NCI-H748 treated with DMSO at 0.1 percent for 48 hours (cell line): ENCODE data around the gene PCDHAC1.

ENCODE experiments used
- DNase-seq: peaks from one replicate; lab custom pipeline; 2025; lab: John Stamatoyannopoulos, UW

PCDHAC1 gene

DNA sequence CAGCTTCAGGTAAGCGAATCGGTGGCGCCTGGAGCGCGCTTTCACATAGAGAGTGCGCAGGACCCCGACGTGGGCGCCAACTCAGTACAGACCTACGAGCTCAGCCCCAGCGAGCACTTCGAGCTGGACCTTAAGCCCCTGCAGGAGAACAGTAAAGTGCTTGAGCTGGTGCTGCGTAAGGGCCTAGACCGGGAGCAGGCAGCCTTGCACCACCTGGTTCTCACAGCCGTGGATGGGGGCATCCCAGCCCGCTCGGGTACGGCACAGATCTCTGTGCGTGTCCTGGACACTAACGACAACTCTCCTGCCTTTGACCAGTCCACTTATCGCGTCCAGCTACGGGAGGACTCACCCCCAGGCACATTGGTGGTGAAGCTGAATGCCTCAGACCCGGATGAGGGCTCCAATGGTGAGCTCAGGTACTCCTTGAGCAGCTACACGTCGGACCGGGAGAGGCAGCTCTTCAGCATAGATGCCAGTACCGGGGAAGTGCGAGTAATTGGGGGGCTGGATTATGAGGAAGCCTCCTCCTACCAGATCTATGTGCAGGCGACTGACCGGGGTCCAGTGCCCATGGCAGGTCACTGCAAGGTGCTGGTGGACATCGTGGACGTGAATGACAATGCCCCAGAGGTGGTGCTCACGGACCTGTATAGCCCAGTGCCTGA lies 41.3 kb downstream of the PCDHAC1 start:
- DNase-seq = no peak

DNA sequence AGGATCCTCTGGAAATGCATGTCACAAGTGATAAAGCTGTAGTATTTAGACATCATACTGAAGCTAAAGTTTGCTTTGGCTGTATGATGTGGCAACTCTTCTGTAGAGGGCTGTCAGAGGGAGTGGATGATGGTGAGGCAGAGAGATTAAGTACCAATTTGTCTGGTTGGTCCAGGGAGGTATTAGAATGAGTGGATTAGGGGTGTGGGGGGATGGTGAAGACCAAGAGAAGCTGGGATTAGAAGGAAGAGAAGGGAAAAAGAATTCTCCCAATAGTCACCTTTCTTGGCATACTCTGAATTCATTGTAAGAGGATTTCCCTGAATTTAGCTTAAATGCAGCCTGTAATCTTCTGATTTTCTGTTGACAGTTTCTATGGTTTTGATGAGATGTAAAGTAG lies 43.8 kb downstream of the PCDHAC1 start:
- no peak for DNase-seq

DNA sequence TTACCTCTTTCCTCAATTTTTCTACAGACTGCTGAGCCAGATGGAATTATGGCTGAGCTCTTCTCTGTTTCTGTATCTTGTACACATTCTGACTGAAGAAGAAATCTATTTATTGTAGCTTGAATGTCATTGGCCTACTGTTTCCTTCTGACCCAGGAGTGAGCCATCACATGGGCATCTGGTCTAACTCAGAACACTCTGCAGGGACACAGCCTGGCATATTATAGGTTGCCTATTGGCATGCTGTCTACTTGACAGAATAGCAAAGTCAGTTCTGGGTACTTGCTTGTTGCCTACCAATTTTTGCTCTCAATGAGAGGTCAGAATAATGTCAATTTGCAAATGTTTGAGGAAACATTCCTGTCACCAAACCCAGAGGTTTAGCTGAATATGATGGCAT lies 47.5 kb downstream of the PCDHAC1 start:
- DNase-seq = no peak

DNA sequence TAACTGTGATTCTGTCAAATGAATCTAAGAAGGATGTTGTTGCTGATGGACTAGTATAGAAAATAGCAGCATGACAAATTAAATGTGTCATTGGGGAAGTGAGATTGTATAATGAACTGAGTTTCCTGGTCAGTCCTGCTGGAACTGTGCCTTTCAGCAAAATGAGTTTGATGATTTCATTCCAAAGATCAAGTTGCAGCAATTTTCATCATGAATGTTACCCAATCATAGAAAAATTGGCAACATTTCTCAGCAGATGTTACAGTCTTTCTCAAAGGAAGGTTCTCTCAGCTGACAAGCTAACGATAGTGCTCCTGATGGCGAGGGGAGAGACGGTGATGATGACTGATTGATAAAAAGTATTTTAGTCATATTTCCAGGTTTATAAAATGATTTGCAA lies 50.9 kb downstream of the PCDHAC1 start:
- DNase-seq = no peak

DNA sequence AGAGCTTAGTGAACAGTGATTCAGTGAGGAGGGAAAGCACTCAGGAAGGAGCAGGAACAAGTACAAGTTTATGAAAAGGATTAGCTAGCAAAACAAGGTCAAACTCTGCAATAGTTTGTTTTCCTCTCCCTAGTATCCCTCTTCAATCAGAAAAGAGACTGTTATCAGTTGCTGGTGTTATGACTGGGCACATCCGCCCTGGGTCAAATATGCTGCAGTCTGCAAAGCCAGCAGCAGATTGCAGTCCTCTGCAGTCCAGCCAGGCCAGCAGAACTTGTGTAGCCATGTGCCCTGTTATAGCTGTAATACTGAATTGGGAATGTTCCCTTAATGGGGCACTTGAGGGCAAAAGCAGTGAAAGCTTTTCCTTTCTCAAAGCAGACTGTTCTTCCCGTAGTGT lies 52.2 kb downstream of the PCDHAC1 start:
- no peak for DNase-seq

DNA sequence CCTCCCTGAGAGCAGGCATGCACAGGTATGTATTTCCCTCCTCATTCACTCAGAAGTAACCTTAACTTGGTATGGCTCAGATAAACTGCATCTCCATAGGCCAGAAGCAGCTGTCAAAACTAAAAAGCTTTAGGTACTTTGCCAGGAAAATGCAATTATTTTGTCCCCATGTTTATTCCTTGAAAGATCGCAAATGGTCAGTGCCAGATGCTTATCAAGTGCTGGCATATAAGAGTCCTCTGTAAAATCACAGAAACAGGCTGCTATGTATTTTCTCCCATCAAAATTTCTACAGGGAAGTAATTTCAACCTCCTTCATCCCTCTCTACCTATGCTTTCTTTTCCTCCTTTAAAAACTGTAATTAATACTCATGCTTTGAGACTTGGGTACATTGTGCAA lies 52.9 kb downstream of the PCDHAC1 start:
- DNase-seq = no peak
